Omental fat pad (tissue), 4 donors: ENCODE measurements around the gene LDAF1. TPM values are rescaled to one million over a fixed set of nuclear protein-coding genes. Genes with fewer than 3 reads are reported as not detected.
A peak's percentile ranks its signal among the peaks of the same experiment; 100 is the strongest.

Experiments
- ATAC-seq: fragments of 150-250 bp; one replicate; pipeline ENCODE4 v1.9.1; 2016; ENCODE audit warnings: mild to moderate bottlenecking, moderate library complexity; ENCODE audit not compliant: low FRiP score
- DNase-seq: peaks from one replicate; pipeline ENCODE4 v3.0.0-alpha.2; 2019; ENCODE audit warnings: low spot score
- CTCF ChIP-seq, 3 donors: fragments of 450-650 bp; IDR thresholded peaks; one replicate each; pipeline ENCODE4 v1.5.1; 2016 to 2017; ENCODE audit warnings: antibody characterized with exemption in 3 of 3, mild to moderate bottlenecking in 3 of 3, moderate library complexity in 2 of 3
- total RNA-seq, 4 donors: library from RNA; depleted of rRNA; stranded (reverse); fragments of >200 nt; gene quantifications; one replicate each; pipeline ENCODE4 v1.1.0, GENCODE V29; 2016

The LDAF1 gene
- total RNA-seq, 4 donors from 2014 or later: 22.6 to 60.4 (median 40.9) TPM

DNA sequence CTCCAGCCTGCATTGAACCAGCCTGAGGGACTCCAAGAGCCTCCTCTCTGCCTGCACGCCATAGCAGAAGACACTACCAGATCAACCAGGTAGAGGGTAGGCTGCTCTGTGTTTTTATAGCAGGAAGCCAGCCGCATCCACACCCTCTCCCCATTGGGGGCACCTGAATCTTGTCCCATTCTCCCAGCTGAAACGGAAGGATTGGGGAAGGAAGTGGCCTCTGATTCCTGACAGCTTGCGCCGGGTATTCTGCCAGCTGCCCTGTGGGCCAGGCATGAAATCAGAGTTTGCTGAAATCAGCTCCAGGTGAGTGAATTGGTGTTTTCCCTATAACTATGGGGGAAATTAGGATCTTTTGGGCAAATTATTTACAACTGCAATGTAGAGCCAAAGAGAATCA lies 53.0 kb downstream of the LDAF1 start, which contains the start of gene ZP2:
TSS of gene ZP2 (minus strand) at position 89 of the 400 bp plus-strand sequence. CDS start at position 62, 27 bp downstream.
- no peak for TF ChIP-seq CTCF (IDR thresholded peaks at IDR 0.05)
- ATAC-seq (no peak), DNase-seq (no peak)

DNA sequence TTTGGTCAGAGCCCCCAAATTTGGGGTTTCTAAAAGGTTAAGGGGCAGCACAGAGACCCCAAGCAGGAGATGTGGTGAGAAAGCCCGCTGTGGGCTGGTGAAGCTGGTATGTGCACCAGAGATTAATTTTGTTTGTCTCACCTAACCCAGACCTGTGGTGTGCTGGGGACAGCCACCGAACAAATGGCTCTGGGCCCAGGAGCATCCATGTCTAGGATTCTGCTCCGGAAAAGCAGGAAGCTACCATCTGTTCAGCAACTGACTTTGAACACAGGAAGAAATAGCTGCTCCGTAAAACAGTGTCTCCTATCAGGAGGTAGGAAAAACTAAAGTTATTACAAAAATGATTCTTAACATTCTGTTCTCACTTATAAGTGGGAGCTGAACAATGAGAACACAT lies 55.6 kb downstream of the LDAF1 start:
- ATAC-seq (no peak), DNase-seq (no peak)
- TF ChIP-seq CTCF (IDR thresholded peaks at IDR 0.05): no peak

DNA sequence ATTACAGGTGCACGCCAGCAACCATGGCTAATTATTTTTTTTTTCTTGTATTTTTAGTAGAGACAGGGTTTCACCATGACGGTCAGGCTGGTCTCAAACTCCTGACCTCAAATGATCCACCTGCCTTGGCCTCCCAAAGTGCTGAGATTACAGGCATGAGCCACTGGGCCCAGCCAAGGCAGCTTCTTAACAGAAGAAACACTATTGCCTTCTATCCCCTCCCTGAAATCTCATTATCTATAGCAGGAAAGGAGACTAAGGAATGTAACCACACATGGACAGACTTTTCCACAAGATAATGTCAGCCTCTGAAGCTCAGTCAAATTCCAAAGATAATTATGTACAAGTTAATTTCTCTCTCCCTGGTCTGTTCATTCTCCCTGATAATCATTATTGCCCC lies 58.6 kb downstream of the LDAF1 start:
- no peak for TF ChIP-seq CTCF (IDR thresholded peaks at IDR 0.05)
- ATAC-seq: no peak
- no peak for DNase-seq

GRCh38 chr16:21218153-21218552 lies 59.7 kb downstream of the LDAF1 start:
- peak; percentile 57 for ATAC-seq
- DNase-seq: no peak
- TF ChIP-seq CTCF (IDR thresholded peaks at IDR 0.05): no peak

- TF ChIP-seq CTCF (IDR thresholded peaks at IDR 0.05): no peak
- DNase-seq (no peak), ATAC-seq (no peak)
Measured at GRCh38 chr16:21219551-21219950, 61.1 kb downstream of the LDAF1 start.

DNA sequence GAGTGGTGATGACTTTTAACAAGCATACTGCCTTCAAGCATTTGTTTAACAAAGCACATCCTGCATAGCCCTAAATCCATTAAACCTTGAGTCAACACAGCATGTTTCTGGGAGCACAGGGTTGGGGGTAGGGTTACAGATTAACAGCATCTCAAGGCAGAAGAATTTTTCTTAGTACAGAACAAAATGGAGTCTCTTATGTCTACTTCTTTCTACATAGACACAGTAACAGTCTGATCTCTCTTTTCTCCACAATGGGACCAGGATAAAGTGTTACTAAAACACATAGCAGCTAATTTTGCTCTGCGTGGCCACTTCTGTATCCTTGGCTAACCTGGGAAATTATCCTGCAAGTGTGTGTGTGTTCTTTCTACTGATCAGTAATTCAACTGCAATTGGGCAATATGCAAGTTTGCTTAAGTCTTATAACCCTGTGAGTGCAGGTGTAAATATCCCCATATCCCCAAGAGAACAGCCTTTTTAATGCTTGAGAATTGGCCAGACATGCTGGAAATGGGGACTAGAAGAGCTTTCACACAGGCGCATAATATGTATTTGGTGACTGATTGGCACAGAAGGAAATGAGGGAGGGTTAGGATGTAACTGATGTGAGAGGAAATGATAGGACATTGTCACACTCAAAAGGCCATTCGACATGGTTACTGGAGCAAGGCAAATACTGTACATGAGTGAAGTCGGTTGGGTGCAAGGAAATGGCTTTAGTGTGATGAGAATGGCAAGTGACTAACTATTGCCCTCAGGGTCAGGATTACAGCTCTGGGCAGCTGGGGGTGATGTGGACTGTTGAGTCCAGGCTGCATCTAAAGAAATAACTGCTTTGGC lies 64.2 kb downstream of the LDAF1 start:
- TF ChIP-seq CTCF (IDR thresholded peaks at IDR 0.05): no peak
- DNase-seq (no peak), ATAC-seq (no peak)

- DNase-seq (no peak), ATAC-seq (no peak)
- TF ChIP-seq CTCF (IDR thresholded peaks at IDR 0.05): no peak
Measured at GRCh38 chr16:21223787-21224186, 65.3 kb downstream of the LDAF1 start.
